ENCODE measurements around the gene SOHLH1.

- TF ChIP-seq CTCF (IDR thresholded peaks at IDR 0.05; ENCODE audit: insufficient read depth, low read length) (no peak), POLR2AphosphoS5 (IDR thresholded peaks at IDR 0.05; ENCODE audit: low read depth) (no peak), SPI1 (IDR thresholded peaks at IDR 0.05; ENCODE audit: borderline replicate concordance, low read depth) (no peak)
- TF ChIP-seq, protein P1, sequence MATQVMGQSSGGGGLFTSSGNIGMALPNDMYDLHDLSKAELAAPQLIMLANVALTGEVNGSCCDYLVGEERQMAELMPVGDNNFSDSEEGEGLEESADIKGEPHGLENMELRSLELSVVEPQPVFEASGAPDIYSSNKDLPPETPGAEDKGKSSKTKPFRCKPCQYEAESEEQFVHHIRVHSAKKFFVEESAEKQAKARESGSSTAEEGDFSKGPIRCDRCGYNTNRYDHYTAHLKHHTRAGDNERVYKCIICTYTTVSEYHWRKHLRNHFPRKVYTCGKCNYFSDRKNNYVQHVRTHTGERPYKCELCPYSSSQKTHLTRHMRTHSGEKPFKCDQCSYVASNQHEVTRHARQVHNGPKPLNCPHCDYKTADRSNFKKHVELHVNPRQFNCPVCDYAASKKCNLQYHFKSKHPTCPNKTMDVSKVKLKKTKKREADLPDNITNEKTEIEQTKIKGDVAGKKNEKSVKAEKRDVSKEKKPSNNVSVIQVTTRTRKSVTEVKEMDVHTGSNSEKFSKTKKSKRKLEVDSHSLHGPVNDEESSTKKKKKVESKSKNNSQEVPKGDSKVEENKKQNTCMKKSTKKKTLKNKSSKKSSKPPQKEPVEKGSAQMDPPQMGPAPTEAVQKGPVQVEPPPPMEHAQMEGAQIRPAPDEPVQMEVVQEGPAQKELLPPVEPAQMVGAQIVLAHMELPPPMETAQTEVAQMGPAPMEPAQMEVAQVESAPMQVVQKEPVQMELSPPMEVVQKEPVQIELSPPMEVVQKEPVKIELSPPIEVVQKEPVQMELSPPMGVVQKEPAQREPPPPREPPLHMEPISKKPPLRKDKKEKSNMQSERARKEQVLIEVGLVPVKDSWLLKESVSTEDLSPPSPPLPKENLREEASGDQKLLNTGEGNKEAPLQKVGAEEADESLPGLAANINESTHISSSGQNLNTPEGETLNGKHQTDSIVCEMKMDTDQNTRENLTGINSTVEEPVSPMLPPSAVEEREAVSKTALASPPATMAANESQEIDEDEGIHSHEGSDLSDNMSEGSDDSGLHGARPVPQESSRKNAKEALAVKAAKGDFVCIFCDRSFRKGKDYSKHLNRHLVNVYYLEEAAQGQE (IDR thresholded peaks at IDR 0.05; ENCODE audit: insufficient replicate concordance, low read depth) = no peak
Measured at GRCh38 chr9:135726138-135726853, 27.0 kb upstream of the SOHLH1 start.
